HG03520 (cell line): Measurements from ENCODE around the gene CAMTA1.

Experiments
- ATAC-seq: cut with Tn5 transposase; IDR thresholded peaks from one replicate; pipeline ENCODE4 v1.9.1; 2021; ENCODE audit warnings: mild to moderate bottlenecking, moderate library complexity; ENCODE audit not compliant: unreplicated experiment

The CAMTA1 gene

DNA sequence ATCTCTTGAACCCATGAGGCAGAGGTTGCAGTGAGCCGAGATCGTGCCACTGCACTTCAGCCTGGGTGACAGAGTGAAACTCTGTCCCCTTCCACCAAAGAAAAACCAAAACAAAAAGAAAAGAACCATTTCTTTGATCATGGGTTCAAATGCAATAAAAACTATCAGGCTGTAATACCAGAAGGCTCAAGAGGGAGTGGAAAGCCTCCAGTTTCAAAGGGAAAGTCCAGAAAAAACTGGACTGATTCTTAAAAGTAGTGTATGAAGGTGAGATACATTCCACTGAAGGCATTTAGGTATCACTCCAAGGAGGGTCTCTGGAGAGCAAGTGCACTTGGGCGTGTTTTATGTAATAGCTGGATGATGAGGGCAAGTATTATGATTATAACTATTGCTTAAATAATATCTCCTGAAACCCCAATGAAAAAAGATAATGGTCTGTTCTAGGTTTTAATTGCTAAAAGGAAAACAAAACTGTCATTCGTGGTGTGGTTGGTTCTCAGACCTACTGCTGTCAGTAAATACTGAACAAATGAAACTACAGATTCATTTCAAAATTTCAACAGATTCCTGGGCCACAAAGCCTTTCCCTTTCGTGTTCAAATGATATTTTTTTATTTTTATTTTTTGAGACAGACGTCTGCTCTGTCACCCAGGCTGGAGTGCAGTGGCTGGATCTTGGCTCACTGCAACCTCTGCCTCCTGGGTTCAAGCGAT is 6.0 kb upstream of the CAMTA1 start:
- ATAC-seq, result no peak

GRCh38 chr1:6782151-6782550 is 3.1 kb upstream of the CAMTA1 start:
- ATAC-seq, result no peak

DNA sequence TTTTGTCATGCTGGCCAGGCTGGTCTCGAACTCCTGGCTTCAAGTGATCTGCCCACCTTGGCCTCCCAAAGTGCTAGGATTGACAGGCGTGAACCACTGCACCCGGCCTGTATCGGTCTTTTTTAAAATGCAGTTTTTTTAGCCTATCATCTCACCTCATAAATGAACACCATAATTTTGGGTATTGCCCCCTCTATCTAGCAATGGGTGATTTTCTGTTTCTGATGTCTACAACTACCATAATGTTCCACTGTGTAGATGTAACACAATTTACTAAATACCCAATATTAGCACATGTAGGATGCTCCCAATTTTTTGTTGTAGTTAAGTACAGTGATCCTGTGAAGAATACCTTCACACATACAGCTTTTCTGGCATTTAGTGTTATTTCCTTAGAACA is 2.0 kb upstream of the CAMTA1 start:
- ATAC-seq, result no peak

GRCh38 chr1:6783936-6784559 is 1.2 kb upstream of the CAMTA1 start:
- ATAC-seq, result no peak

GRCh38 chr1:6784560-6785317 is 515 bp upstream of the CAMTA1 start:
- ATAC-seq, result peak; percentile 69

GRCh38 chr1:6785728-6786505 is 663 bp downstream of the CAMTA1 start:
- ATAC-seq, result peak; percentile 1

DNA sequence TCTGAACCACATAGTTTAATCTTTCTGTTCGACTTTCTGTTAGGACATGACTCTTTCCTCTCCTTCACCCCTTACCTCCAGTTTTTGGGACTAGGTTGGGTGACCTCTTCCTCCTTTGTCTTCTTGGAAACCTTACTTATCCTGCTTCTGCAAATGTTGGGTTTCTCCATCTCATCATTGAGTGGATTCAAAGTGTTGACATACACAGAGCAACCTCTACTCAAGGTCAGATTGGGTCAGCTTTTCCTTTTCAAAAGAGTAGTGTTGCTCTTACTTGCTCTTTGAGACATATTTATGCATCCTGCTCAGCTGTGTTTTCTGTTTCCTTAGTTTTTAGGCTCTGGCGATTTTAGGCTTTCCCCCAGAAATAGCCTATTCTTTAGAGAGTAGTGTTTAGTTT is 3.7 kb downstream of the CAMTA1 start:
- ATAC-seq, result no peak

- no peak for ATAC-seq
Measured at GRCh38 chr1:6790146-6790545, 4.9 kb downstream of the CAMTA1 start.

- ATAC-seq, result no peak
Measured at GRCh38 chr1:6794164-6794563, 8.9 kb downstream of the CAMTA1 start.

DNA sequence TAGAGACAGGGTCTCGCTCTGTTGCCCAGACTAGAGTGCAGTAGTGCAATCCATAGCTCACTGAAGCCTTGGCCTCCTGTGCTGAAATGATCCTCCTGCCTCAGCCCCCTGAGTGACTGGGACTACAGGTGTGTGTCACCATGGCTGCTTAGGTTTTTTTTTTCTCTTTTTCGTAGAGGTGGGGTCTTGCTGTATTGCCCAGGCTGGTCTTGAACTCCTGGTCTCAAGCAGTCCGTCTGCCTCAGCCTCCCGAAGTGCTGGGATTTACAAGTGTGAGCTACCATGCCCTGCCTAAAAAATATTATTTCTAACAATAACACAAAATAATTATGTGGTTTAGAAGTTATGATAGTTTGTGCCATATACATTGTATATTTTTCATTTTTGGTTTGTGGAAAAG is 9.9 kb downstream of the CAMTA1 start:
- ATAC-seq, result no peak

DNA sequence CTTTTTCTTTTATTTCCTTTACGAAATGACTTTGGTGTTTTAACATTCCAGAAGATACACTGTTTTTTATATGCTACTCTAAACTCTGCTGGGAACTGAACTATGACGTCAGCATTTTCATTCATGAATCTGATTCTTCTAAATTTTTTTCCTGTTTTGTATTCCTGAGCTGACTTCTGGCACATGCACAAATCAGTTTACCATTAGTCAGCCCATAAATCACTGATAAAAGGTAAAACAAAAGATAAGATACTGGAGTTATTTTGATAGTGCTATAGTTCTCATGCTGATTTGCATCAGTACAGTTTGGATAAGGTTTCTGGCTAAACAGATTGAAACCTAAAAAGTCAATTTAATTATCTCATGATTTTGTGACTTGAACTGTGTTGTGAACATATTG is 10.4 kb downstream of the CAMTA1 start:
- no peak for ATAC-seq

- ATAC-seq, result no peak
Measured at GRCh38 chr1:6796095-6796494, 10.8 kb downstream of the CAMTA1 start.

GRCh38 chr1:6799499-6799898 is 14.2 kb downstream of the CAMTA1 start:
- no peak for ATAC-seq

GRCh38 chr1:6800745-6801144 is 15.5 kb downstream of the CAMTA1 start:
- ATAC-seq, result no peak

DNA sequence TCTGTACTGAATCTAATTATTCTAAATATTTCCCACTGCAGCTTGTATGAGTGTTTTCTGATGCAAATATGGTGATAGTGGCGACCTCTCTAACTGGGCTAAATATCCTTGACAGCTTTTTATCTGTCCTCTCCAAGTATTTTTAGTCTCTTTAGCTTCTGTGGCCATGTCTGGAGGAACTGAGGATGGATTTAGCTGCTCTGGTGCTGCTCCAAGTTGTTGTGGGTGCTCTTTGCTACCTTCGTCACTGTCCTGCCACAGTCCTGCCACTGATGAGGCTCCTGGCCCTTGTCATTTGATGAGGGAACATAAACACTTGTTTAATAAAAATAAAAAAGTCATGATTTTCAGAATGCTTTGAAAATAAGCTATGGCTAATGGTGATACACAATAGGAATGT is 15.9 kb downstream of the CAMTA1 start:
- ATAC-seq, result no peak

DNA sequence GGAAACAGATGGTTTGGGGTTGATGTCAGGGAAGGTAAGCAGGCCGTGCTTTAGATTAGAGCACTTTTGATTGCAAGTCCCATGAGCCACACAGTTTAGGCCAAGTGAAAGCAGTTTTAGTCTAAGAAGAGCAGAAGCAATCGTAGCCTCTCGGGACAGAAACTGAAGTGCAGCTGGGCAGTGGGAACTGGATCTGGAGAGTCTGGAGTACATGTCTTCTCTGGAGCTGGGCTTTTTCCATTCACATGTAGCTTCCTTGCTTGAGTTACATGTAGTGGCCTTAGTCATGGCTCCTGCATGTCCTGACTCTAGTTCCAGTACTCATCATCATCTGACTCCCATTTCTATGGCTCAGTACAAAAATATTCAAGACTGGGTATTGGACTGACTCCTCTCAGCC is 16.7 kb downstream of the CAMTA1 start:
- ATAC-seq, result no peak

- no peak for ATAC-seq
Measured at GRCh38 chr1:6802454-6802853, 17.2 kb downstream of the CAMTA1 start.

DNA sequence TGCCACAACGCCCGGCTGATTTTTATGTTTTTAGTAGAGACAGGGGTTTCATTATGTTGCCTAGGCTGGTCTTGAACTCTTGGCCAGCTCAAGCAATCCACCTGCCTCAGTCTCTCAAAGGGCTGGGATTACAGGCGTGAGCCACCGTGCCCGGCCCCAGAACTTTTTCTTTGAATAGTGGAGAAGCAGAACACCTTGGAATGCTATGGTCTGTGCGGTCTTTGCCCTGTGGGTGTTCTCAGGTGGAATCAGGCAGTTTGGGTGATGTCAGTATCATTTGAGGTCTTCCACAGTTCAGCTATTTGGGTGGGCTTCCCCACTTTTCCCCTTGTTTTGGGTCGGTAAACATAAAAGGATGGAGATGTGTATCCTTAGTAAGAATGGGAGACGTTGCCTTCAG is 17.6 kb downstream of the CAMTA1 start:
- ATAC-seq, result no peak

DNA sequence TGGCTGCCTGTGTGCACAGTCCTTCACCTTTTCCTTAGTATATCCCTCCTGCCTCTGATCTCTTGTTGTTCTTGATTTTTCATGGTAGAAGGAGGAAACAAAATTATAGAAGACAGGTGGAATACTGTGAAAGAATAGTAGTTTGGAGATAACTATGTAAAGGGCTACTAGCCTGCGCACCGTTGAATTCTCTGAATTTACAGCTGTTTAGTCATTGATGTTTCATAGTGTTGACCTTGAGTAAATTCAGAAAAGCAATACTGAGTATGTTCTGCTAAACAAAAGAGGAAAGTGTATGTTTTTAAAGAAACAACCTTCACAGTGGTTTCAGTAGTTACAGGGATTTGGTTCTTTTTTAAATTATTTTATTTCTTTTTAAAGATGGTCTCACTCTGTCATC is 18.1 kb downstream of the CAMTA1 start:
- no peak for ATAC-seq

- no peak for ATAC-seq
Measured at GRCh38 chr1:6805004-6805416, 19.8 kb downstream of the CAMTA1 start.

DNA sequence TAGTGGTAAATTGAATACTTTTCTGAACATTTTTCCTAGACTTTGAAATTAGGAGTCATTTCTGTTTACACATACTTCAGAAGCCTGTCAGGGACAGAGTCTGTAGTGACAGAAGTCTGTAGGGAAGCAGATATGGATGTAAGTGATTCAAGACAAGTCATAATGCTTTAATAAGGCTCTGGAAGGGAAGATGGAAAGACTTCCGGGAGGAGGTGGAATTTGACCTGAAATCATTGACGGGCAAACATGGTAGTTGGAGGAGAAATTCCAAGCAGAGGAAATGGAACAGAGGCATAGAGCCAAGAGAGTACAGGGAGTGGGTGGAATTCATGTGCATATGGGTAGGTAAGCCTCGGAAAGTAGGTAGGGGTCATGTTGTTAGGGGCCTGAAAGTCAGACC is 22.5 kb downstream of the CAMTA1 start:
- ATAC-seq, result no peak
